ENCODE measurements around the gene CDH23. TPM values are rescaled to one million over a fixed set of nuclear protein-coding genes. Genes with fewer than 3 reads are reported as not detected.

The CDH23 gene
- total RNA-seq, 2 donors from 2014 or later = 1.4 to 1.6 TPM

DNA sequence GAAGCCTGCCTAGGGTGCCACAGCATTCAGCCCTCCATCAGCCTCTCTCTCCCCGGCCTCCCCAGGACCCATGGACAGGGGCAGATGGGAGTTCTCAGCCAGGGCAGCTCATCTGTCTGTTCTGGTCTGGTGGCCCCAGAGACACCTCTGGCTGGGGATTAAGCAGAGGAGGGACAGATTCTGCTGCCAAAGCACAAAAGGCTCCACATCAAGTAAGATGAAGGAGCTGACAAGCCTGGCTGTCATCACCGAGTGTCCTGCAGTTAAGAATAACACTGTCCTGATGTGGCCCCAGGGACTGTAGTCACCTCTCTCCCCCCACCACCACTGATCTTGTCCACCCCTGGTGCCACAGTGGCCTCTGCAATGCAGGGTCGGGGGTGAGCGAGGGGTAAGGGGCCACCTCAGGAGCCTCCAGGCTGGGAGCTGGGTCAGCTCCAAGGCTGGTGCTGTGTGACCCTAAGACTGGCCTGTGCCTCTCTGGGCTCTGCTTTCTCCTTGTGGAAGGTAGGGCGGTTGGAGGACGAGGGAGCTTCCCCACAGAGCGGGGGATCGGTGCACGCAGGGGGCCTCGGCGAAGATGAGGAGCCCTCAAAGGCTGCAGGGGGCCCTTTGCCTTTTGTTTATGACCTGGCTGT is 304.1 kb downstream of the CDH23 start:
- Histone ChIP-seq H3K4me1 (no peaks in the 10 kb centered on the region), H3K4me3 (no peak overlapping the region), H3K27me3 (no peaks in the 10 kb centered on the region), H3K27ac (no peak overlapping the region), H3K36me3 (no peaks in the 10 kb centered on the region), H3K9me3 (no peaks in the 10 kb centered on the region), H3K9ac (ENCODE audit: low read depth in 2 of 2, low read length in 2 of 2) (no peak overlapping the region)
- intact Hi-C loops (cut with DNase I) = loop anchor here (10.0 kb wide), 1 partner anchor 114 kb away; no protein-coding TSS in a partner anchor
- TF ChIP-seq, protein P1, sequence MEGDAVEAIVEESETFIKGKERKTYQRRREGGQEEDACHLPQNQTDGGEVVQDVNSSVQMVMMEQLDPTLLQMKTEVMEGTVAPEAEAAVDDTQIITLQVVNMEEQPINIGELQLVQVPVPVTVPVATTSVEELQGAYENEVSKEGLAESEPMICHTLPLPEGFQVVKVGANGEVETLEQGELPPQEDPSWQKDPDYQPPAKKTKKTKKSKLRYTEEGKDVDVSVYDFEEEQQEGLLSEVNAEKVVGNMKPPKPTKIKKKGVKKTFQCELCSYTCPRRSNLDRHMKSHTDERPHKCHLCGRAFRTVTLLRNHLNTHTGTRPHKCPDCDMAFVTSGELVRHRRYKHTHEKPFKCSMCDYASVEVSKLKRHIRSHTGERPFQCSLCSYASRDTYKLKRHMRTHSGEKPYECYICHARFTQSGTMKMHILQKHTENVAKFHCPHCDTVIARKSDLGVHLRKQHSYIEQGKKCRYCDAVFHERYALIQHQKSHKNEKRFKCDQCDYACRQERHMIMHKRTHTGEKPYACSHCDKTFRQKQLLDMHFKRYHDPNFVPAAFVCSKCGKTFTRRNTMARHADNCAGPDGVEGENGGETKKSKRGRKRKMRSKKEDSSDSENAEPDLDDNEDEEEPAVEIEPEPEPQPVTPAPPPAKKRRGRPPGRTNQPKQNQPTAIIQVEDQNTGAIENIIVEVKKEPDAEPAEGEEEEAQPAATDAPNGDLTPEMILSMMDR (IDR thresholded peaks at IDR 0.05) = no peak
- no peak for DNase-seq

DNA sequence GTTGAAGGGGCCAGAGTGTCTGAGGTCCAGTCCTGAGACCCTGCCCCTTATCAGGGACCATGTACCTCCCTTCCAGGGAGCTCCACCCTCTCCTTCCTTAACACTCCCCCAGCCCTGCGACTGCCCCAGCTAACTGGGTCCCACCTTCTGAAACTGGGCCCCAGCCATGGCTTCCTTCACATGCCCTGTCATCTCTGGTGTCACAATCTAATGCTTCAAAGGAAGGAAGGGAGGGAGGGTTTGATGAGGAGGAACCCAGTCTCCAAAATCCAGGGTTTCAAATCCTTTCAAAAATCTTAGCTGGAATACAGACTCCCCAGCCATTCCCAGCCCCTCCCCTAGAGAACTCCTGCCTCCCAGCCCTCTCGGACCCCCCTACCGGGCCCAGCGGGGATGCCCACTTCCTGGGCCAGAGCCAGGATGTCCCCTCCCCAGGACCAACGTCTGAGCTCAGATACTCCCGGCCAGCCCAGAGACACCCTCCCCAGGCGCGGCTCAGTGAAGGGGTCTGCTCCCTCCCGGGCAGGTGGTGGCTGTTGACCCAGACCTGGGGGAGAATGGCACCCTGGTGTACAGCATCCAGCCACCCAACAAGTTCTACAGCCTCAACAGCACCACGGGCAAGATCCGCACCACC is 304.9 kb downstream of the CDH23 start:
- no peak for DNase-seq
- H3K9ac ChIP-seq (ENCODE audit: low read depth in 2 of 2, low read length in 2 of 2) = no peak overlapping the region
- no peaks in the 10 kb centered on the region for H3K27me3 ChIP-seq
- H3K36me3 ChIP-seq = no peaks in the 10 kb centered on the region
- intact Hi-C loops (cut with DNase I) = loop anchor here (10.0 kb wide), 1 partner anchor 113 kb away; no protein-coding TSS in a partner anchor
- H3K9me3 ChIP-seq = no peaks in the 10 kb centered on the region
- TF ChIP-seq, protein P1 (IDR thresholded peaks at IDR 0.05) = no peak
- H3K4me1 ChIP-seq = no peaks in the 10 kb centered on the region
- no peak overlapping the region for H3K4me3 ChIP-seq
- no peak overlapping the region for H3K27ac ChIP-seq

DNA sequence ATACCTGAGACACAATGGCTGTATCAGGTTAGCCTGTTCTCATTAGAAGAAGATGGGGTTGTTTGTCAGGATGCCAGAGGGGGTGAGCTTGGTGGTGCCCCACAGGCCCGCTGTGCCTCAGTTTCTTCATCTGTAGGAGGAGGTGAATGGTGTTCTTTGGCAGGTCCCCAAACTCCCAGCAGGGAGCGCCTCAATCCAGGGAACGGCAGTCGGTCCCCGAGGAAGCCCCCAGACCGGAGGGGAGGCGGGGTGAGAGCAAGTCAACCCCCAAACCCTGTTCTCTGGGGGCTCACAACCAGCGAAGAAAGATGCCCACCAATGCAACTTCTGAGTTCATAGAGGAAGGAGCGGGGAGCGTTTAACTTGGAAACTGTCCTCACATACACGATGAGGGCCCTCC is 306.9 kb downstream of the CDH23 start:
- Histone ChIP-seq H3K4me1 (no peaks in the 10 kb centered on the region), H3K9ac (ENCODE audit: low read depth in 2 of 2, low read length in 2 of 2) (no peak overlapping the region), H3K27me3 (no peaks in the 10 kb centered on the region), H3K9me3 (no peaks in the 10 kb centered on the region), H3K27ac (no peak overlapping the region), H3K4me3 (no peak overlapping the region), H3K36me3 (no peaks in the 10 kb centered on the region)
- intact Hi-C loops (cut with DNase I) = loop anchor here (10.0 kb wide), 1 partner anchor 111 kb away; no protein-coding TSS in a partner anchor
- TF ChIP-seq, protein P1 (IDR thresholded peaks at IDR 0.05) = no peak
- DNase-seq = no peak

DNA sequence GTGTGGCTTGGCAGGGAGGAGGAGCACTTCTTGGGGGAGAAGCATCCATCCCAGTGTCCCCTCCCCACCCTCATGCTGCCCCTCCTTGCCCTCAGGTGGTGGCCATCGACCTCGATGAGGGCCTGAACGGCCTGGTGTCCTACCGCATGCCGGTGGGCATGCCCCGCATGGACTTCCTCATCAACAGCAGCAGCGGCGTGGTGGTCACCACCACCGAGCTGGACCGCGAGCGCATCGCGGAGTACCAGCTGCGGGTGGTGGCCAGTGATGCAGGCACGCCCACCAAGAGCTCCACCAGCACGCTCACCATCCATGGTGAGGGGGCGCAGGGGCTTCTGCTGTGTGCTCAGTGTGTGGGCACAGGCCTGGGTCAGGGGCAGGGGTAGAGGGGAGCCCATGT is 308.1 kb downstream of the CDH23 start:
- no peak overlapping the region for H3K4me3 ChIP-seq
- intact Hi-C loops (cut with DNase I) = loop anchor here (5.0 to 10.0 kb wide), 2 partner anchors 110 to 393 kb away; no protein-coding TSS in a partner anchor
- no peaks in the 10 kb centered on the region for H3K27me3 ChIP-seq
- TF ChIP-seq, protein P1 (IDR thresholded peaks at IDR 0.05) = no peak
- no peak overlapping the region for H3K27ac ChIP-seq
- H3K4me1 ChIP-seq = no peaks in the 10 kb centered on the region
- no peak for DNase-seq
- H3K9ac ChIP-seq (ENCODE audit: low read depth in 2 of 2, low read length in 2 of 2) = no peak overlapping the region
- H3K36me3 ChIP-seq = no peaks in the 10 kb centered on the region
- H3K9me3 ChIP-seq = no peaks in the 10 kb centered on the region

DNA sequence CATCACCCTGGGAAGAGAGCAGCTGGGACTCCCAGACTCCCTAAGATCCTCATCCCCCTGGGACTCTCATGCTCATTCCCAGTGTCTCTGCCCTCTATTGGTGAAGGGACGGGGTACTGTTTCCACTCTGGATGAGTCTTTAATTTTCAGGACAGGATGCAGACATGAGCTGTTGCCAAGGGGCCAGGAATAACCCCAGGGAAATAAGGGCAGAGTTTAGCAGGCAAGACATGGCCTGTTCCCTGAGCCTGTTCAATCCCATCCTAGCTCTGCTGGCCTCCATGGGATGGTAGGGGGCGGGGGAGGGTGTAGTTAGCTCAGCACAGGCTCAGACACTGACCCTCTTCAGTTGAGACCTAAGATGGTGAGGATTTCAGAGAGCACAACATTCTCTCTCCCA is 308.9 kb downstream of the CDH23 start:
- H3K27ac ChIP-seq = no peak overlapping the region
- no peaks in the 10 kb centered on the region for H3K9me3 ChIP-seq
- TF ChIP-seq, protein P1 (IDR thresholded peaks at IDR 0.05) = no peak
- no peaks in the 10 kb centered on the region for H3K4me1 ChIP-seq
- intact Hi-C loops (cut with DNase I) = loop anchor here (5.0 to 10.0 kb wide), 2 partner anchors 109 to 393 kb away; no protein-coding TSS in a partner anchor
- no peaks in the 10 kb centered on the region for H3K27me3 ChIP-seq
- H3K4me3 ChIP-seq = no peak overlapping the region
- no peak overlapping the region for H3K9ac ChIP-seq (ENCODE audit: low read depth in 2 of 2, low read length in 2 of 2)
- DNase-seq = no peak
- H3K36me3 ChIP-seq = no peaks in the 10 kb centered on the region

Measured in colonic mucosa (tissue), 4 donors.